Stimulated activated CD4-positive, alpha-beta T cell treated with anti-CD3 and anti-CD28 coated beads, Interleukin-1b, Interleukin-23, amount 100 ng/mL, for 1 hour (primary cell): ENCODE data around the gene PRDM10.
"Not testable (repeated sequence)": the region's sequence is repeated elsewhere in the genome, so short reads cannot be mapped to it uniquely, and the experiment has no call there.

ENCODE experiments used
- DNase-seq, 2 donors: peaks; one replicate each; pipeline ENCODE4 v3.0.0-alpha.2; 2020; ENCODE audit warnings: low read depth in 2 of 2

PRDM10 gene

DNA sequence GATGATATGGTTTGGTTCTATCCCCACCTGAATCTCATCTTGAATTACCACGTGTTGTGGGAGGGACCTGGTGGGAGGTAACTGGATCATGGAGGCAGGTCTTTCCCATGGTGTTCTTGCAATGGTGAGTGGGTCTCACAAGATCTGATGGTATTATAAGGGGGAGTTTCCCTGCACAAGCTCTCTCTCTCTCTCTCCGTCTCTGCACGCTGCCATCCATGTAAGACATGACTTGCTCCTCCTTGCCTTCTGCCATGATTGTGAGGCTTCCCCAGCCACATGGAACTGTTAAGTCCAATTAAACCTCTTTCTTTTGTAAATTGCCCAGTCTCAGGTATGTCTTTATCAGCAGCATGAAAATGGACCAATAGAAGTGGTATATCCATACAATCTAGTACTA lies 13.2 kb upstream of the PRDM10 start:
- DNase-seq: not testable (repeated sequence)

DNA sequence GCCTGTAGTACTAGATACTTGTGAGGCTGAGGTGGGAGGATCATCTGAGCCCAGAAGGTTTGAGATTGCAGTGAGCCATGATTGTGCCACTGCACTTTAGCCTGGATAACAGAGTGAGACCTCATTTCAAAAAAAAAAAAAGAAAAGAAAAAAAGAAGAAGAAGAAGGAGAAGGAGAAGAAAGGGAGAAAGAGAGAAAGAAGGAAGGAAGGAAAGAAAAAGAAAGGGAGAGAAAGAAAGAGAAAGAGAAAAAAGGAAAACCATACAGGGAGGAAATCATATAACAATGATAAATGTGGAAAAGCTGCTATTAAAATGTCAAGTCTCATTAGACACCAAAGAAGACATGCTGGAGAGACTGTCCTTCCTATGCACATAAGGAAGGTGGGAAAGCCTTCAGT lies 5.7 kb upstream of the PRDM10 start:
- no peak for DNase-seq

DNA sequence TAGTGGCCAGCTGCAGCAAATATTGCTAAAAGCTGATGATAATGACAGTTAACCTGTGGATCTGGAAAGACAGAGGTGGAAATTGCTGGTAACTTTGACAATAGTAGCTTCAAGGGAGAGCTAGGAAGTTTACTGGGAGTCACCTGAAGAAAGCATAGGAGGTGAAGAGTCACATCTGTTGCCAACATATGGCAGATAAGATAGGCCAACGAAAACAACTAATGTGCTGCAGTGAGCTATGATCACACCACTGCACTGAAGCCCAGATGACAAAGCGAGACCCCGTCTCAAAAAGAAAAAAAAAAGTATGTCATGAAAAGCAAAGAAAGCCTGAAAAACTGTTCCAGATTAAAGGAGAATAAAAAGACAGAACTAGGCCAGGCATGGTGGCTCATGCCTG lies 4.3 kb upstream of the PRDM10 start:
- DNase-seq: no peak

DNA sequence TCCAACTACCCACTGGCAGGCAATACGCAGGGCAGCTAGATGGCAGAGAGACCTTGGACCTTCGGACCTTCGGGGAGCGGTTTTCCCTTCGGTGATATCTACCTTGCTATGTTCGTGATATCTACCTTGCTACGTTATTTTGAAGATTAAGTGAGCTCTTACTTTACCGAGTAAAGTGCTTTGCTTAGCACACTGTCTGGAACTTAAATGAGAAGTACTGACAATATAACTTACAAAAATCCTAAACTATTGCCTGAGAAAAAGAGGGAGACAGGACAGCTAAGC lies 1.0 kb upstream of the PRDM10 start:
- DNase-seq: no peak

DNA sequence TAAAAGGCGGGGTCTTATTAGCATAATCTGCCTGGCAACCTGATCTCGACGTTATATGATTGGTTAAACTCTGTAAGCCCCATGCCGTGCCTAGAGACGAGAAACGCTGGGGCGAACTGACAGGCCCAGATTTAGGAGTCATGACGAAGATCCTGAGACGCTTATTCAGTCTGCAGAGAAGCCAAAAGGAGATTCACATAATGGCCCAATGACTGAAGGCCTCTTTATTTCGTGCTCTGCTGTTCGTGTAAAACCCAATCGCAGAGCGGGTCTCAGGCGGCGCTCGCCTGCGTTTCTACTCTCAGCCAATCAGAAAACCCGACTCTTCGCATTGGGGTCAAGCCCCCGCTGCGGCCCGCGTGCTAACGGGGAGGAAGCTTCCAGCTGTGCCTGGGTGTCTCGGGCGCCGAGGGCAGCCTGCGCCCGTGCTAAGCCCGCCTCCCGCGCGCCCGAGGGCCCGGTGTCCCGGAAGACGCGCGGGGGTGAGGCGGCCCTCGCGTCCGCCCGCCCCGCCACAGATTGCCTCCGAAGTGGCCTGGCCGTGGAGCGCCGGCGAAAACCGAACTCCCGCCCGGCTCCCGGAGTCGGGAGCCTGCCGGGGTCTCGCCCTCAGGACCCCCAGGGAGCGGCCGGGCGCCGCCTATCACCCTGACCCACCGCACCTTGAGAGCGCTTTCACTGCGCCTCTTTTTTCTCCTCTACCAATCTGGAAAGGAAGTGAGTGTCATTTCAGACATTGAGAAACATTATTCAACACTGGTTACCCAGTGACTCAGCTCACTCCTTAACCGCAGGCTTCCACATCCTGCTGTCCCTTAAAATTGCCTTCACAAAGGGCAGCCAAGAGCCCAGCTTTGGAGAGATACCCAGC lies 446 bp upstream of the PRDM10 start:
- DNase-seq: peak; percentile 57 to 77

DNA sequence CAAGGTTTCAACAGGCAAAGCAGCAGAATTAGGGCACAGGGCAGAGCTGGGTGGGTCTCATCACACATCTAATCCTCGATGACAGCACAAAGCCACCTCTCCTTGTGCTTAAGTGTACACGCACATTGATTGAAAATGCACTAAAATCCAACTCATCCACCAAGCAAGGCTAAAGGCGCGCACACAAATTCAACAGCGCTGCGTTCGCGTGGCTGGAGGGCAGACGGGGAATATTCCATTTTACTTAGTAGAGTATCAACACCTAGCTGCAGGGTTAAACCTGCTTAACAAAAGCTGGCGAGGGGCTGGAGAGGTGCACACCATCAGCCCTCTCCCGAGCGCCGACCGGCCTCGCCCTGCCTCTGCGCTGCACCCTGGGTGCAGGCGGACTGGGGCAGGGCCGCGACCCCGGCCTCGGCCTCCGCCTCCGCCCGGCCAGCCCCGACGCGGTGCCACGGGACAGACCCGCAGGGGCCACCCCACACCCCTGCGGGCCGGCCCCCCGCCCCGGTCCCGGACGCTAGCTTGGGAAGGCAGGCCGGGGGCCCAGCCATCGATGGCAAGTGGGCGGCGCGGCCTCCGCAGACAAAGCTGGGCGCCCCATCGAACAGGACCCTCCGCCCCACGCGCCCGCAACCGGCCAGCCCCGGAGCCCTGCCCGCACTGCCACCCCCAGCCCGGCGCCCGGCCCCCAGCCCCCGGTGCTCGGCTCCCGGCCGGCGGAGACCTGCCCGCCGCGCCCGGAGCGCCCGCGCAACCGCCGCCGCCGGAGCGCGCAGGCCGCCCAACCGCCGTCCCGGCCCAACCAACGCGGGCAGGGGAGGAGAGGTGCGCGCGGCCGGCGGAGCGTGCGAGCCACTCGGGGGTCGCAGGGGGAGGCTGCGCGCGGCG lies 929 bp downstream of the PRDM10 start:
- DNase-seq: peak in 1 of 2 donors; percentile 20

DNA sequence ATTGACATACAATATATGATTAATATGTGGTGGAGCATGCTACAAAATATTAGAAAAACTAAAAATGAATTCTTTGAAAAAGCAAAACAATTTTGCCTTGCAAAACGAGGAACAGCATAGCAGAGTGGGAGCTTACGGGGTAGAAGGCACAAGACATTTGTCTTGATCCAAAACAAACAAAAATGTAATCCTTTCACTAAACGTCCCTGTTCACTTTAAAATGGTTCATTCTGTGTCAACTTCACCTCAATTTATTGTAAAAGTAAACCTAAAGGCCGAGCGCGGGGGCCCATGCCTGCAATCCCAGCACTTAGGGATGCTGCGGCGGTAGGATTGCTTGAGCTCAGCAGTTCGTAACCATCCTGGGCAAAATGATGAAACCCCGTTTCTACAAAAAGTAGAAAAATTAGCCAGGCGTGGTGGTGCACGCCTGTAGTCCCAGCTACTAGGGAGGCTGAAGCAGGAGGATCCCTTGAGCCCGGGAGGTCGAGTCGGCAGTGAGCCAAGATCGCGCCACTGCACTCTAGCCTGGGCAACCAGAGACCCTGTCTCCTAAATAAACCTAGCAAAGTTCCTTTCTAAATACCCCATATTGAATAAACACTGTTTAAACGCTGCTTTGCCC lies 2.0 kb downstream of the PRDM10 start:
- DNase-seq: no peak

DNA sequence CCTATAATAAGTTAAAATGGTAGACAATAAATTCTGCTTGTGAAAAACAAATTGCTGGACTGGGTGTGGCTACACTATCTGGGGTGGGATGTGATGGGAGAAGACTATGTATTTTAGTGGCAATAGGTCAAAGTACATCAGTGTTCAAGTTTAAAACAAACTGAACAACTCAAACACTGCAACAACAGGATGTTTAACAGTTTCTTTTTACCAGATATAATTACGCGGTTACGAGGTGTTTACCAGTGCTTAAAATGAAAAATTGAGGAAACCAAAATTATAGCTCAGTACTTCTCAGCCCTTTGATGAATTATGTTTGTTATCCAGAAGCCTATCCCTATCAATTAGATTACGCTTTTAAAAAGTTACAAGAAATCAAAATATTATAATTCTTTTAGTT lies 3.2 kb downstream of the PRDM10 start:
- no peak for DNase-seq

DNA sequence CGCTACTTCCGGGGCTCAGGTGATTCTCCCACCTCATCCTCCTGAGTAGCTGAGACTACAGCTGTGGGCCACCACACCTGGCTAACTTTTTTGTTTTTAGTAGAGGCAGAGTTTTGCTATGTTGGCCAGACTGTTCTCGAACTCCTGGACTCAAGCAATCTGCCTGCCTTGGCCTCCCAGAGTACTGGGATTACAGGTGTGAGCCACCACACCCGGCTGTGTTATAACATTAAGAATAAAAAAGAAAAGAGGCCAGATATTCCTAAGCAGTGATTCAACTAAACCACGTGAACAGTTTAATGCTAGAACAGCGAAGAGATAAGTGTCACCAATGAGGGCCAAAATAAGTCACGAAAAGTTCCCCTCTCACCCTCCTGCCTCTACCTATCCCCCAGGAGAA lies 3.7 kb downstream of the PRDM10 start:
- DNase-seq: no peak

DNA sequence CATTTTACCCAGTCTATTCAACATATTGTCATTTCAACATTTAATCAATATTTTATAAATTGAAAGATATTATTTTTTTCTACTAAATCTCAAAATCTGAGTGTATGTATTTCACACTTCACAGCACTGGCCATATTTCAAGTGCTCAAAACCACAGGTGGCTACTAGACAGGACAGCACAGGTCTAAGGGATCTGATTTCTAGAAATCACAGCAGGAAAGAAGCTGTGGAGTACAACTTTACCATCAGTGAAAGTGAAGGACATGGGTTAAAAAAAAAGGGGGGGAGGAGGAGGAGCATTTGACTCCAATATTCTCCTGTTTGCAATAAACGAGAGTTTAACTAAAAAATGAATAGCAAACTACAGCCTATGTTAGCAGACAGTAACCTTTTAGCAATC lies 4.5 kb downstream of the PRDM10 start:
- no peak for DNase-seq

DNA sequence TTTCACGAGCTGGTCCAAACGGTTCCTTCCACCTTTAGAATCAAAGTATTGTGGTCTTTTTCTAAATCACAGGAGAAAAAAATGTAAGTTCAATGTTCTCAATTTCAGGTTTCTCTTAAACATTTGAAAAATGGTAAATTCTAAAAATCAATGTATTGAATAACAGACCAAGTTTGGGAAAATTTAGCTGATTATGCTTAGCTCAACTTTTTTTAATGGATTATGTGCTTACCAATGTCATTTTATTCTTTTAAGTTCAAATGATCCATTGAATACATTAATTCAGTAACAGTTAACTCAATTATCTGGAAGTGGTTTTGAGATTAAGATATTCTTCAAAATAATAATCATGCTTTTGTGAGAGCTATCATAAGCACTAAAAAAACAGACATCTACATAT lies 5.1 kb downstream of the PRDM10 start:
- DNase-seq: no peak

DNA sequence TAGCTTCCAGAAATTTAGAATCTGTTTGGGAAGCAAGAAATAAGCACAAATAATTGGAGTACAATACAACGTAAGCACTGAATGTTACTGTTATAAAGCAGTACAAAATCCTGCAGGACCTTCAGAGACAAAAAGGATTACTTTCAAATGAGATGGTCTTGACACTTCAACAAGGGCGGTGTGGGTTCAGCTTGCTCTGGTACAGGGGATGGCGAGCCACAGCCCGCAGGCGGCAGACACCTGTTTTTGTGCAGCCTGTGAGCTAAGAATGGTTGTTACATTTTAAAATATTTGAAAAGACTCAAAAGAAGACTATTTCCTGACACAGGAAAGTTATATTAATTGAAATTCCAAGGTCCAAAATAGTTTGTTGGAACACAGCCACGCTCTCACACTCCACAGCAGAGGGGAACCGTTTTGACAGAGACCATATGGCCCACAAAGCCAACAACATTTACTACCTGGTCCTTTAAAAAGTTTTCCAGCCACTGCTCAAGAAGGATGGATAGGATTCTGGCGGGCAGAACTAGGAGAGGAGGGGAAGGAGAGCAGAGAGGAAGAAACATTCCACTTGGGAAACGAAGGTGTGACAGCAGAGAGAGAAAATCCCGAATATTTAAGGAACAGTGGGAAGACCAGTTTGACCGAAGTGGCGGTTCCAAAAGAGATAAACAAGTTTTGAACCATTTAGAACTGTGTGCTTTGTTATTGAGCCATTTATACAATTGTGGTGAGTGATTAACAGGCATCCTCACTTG lies 6.3 kb downstream of the PRDM10 start:
- DNase-seq: no peak

DNA sequence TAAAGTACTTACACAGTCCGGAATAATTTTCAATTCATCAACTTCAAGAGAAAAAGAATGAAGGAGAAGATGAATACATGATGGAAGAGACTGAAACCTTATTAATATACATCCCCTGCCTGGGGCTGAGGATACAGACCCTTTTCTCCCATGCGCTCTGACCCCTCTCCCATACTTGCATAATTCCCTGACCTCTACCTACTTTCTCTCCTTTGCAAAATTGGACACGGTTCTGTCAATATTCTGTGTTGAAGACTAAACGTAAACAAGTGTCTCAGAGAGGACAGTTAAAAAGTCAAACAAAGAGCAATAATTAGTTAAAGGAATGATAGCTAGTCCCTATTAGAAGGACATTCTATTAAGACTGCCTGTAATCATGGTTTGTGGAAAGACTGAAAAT lies 7.5 kb downstream of the PRDM10 start:
- no peak for DNase-seq

DNA sequence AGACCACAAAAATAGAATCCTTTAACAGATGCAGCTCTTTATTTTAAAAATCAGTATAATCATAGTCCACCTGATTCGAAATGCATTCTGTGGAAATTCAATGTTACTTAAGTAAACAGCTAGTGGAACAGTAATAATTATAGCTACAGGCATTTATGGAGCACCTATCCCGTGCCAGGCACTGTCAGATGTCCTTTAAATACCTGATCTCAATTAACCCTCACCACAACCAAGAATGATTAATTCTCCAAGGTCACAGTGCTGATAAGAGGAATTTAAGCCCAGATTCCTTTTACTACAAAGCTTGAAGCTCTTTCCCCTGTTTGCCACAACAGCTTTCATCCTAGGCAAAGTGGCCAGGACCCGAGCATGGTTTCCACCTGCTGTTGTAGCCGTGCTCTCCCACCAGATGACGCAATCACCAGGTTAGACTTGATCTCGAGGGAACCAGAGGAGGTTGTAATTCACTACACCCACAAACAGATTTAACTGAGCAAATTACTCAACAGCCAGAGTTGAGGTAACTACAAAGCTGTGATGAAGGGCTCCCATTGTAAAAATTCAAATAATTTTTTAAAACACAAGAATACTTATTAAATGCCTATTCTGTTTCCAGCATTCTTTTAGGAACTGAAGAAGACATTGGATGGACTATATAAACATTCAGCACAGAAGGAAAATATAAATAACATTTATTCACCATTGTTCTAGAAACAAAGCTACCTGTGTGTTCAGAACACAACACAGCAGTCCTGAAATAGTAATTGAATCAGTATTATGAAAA lies 10.3 kb downstream of the PRDM10 start:
- peak in 1 of 2 donors; percentile 8 for DNase-seq

DNA sequence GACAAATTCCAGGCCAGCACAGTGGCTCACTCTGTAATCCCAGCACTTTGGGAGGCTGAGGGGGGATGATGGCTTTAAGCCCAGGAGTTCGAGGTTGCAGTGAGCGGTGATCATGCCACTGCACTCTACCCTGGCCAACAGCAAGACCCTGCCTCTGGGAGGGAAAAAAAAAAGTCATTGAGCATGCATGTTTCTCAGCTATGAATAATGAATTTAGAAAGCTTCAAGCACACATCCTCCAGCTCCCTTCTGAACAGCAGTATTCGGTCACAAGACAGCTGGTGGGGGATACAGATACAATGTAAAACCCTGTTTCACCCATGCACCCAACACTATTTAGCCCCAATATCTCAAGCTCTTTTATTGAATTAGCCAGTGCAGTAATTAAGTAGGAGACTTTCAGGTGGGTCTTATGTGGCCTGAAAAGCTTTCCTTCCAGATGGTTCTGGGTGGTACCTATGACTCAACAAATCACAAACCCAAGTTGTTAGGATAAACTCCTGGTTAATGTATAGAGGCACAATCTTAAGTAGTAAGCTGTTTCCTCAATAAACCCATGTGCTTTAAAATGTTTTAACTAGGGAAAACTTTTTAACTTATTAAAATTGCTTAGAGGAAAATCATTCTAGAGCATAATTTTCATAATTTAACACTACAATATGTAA lies 13.4 kb downstream of the PRDM10 start:
- DNase-seq: no peak

DNA sequence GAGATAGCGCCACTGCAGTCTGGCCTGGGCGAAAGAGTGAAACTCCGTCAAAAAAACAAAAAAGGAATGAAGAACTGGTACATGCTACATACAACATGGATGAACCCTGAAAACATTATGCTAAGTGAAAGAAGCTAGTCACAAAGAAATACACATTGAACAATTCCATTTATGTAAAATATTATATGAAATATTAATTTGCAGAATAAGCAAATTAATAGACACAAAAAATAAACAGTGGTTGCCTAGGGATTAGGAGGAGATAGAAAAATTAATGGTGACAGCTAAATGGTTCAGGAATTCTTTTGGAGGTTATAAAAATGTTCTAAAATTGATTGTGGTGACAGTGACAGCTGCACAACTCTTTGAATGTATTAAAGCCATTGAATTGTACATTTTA lies 14.7 kb downstream of the PRDM10 start:
- no peak for DNase-seq

DNA sequence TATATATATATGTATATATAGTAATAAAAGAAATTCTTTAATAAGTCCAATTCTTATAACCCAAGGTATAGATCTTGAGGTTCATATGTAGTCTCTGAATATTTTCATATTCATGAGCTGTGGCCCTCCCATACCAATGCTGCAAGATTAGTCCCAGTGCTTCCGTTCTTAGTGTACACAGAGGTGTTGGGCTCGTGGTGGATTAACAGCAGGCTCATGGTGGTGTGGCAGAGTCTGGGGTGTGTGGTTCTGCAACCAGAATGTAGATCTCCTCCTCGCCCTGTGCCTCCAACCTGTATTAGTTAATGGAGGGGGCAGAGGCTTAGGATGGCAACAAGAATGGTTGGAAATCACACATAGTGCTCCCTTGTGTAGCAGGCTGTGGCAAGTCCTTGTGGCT lies 16.8 kb downstream of the PRDM10 start:
- DNase-seq: no peak

DNA sequence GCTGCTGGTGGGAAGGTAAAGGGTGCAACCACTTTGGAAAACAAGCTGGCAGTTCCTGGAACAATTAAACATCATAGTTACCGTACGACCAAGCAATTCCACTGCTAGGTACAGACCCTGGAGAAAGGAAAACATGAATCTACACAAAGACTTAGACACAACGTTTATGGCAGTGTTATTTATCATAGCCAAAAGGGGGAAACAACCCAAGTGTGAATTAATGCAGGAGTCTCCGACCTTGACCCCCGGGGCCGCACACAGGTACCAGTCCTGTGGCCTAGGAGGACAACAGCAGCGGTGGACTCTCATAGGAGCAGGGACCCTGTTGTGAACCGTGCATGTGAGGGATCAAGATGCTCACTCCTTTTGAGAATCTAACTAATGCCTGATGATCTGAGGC lies 22.5 kb downstream of the PRDM10 start:
- no peak for DNase-seq

DNA sequence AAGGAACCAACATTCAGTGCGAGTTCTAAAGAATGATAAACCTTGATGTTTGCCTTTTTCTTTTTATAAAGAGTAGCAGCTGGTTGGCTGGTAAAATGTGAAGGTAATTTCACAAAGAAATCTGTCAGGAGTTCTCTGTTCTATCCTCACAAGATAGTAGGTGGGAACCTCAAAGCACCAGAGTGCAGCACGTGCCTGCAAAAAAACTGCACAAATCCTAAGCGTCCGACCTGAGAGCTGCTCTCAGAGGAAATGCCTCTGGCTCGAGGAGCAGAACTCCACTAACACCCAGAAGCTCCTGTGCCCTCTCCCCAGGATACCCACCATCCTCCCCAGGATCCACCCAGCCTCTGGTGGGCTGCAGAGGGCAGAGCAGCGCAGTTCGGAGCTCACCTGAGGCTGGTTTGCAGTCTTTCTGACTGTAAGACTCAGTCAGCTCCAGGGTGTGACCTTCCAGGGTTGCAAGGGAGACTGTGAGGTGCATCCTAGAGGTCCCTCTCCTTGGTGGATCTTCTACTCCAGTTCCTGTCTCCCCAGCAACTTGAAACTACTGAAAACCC lies 23.5 kb downstream of the PRDM10 start:
- no peak for DNase-seq

DNA sequence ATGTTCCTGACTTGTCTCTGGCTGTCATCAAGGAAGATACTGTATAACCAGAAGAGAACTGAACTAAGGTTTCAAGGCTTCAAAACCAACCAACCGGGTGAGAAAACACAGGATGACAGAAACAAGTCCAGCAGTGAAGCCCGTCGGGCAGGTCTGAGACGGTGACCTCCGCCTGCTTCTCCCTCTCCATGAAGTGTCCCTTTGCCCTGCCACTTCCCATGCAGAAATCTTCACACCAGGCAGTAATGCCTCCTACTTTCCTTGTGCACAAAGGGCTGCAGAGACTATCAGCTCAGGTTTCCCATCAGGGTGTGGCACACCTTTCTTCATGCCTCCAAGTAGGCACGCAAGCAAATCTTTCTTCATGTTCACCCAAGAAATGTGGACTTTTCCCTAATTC lies 24.2 kb downstream of the PRDM10 start:
- DNase-seq: no peak
